Coronary artery (tissue), 2 donors: ENCODE measurements around the gene STON2.

Source experiments
- DNase-seq: peaks from one replicate; pipeline ENCODE4 v3.0.0-alpha.2; 2017; ENCODE audit warnings: low spot score
- H3K27ac ChIP-seq, 2 donors: fragments of 200-600 bp; sonication (generic); one replicate each; pipeline ENCODE4 v1.5.1; 2016 to 2019
- H3K4me3 ChIP-seq: fragments of 200-600 bp; sonication (generic); 2 replicates; pipeline ENCODE4 v1.5.1; 2016; ENCODE audit warnings: mild to moderate bottlenecking, moderate library complexity
- CTCF ChIP-seq: fragments of 200-600 bp; sonication (generic); IDR thresholded peaks from one replicate; pipeline ENCODE4 v1.5.1; 2019; ENCODE audit warnings: antibody characterized with exemption

The STON2 gene

GRCh38 chr14:81298122-81298521 is 102.0 kb downstream of the STON2 start:
- Histone ChIP-seq H3K4me3 (no peak overlapping the region), H3K27ac (no peak overlapping the region)
- no peak for DNase-seq
- no peak for TF ChIP-seq CTCF

GRCh38 chr14:81295958-81296923 is 103.9 kb downstream of the STON2 start:
- DNase-seq = no peak
- Histone ChIP-seq H3K4me3 (no peak overlapping the region), H3K27ac (no peak overlapping the region)
- TF ChIP-seq CTCF = no peak

- H3K4me3 ChIP-seq = no peak overlapping the region
- no peak for DNase-seq
- no peak overlapping the region for H3K27ac ChIP-seq
- TF ChIP-seq CTCF = no peak
Measured at GRCh38 chr14:81289516-81289915, 110.6 kb downstream of the STON2 start.

GRCh38 chr14:81286574-81287370 is 113.4 kb downstream of the STON2 start:
- H3K4me3 ChIP-seq = no peak overlapping the region
- TF ChIP-seq CTCF = no peak
- DNase-seq = no peak
- no peak overlapping the region for H3K27ac ChIP-seq

- no peak overlapping the region for H3K27ac ChIP-seq
- H3K4me3 ChIP-seq = no peak overlapping the region
- no peak for DNase-seq
- TF ChIP-seq CTCF = no peak
Measured at GRCh38 chr14:81285245-81285644, 114.9 kb downstream of the STON2 start.

GRCh38 chr14:81281332-81281731 is 118.8 kb downstream of the STON2 start:
- Histone ChIP-seq H3K27ac (no peak overlapping the region), H3K4me3 (no peak overlapping the region)
- no peak for TF ChIP-seq CTCF
- no peak for DNase-seq
